Islet precursor cell (in vitro differentiated cells): ENCODE measurements around the gene LDLR.
"Not testable (repeated sequence)": the region's sequence is repeated elsewhere in the genome, so short reads cannot be mapped to it uniquely, and the experiment has no call there.

ENCODE experiments used
- DNase-seq: peaks from one replicate; pipeline ENCODE4 v3.0.0-alpha.2; 2018

LDLR gene

GRCh38 chr19:11076792-11077191 is 12.5 kb upstream of the LDLR start:
- DNase-seq, result not testable (repeated sequence)

GRCh38 chr19:11078893-11079292 is 10.4 kb upstream of the LDLR start:
- no peak for DNase-seq

- no peak for DNase-seq
These were observed 9.3 kb upstream of the LDLR start for GRCh38 chr19:11079999-11080398.

- DNase-seq, result no peak
These were observed 1.3 kb upstream of the LDLR start for GRCh38 chr19:11087870-11088505.

GRCh38 chr19:11088506-11089253 is 583 bp upstream of the LDLR start:
- DNase-seq, result no peak

GRCh38 chr19:11090014-11090263 is 676 bp downstream of the LDLR start:
- DNase-seq, result not testable (repeated sequence)

- DNase-seq, result peak; percentile 99
These were observed 1.2 kb downstream of the LDLR start for GRCh38 chr19:11090264-11090996.

- DNase-seq, result no peak
These were observed 1.9 kb downstream of the LDLR start for GRCh38 chr19:11090997-11091702.

GRCh38 chr19:11091703-11092153 is 2.5 kb downstream of the LDLR start:
- peak; percentile 97 for DNase-seq

- no peak for DNase-seq
These were observed 2.9 kb downstream of the LDLR start for GRCh38 chr19:11092181-11092538.

- DNase-seq, result no peak
These were observed 4.5 kb downstream of the LDLR start for GRCh38 chr19:11093689-11094238.

GRCh38 chr19:11094520-11094894 is 5.2 kb downstream of the LDLR start:
- DNase-seq, result no peak

GRCh38 chr19:11096210-11096841 is 7.1 kb downstream of the LDLR start:
- DNase-seq, result no peak

- not testable (repeated sequence) for DNase-seq
These were observed 8.1 kb downstream of the LDLR start for GRCh38 chr19:11097367-11097766.

GRCh38 chr19:11098327-11098726 is 9.1 kb downstream of the LDLR start:
- DNase-seq, result no peak

GRCh38 chr19:11098861-11099260 is 9.6 kb downstream of the LDLR start:
- no peak for DNase-seq

GRCh38 chr19:11100049-11100448 is 10.8 kb downstream of the LDLR start:
- no peak for DNase-seq

- no peak for DNase-seq
These were observed 11.8 kb downstream of the LDLR start for GRCh38 chr19:11101057-11101456.

- DNase-seq, result no peak
These were observed 13.7 kb downstream of the LDLR start for GRCh38 chr19:11102944-11103343.

GRCh38 chr19:11103667-11104066 is 14.4 kb downstream of the LDLR start:
- DNase-seq, result not testable (repeated sequence)

- peak; percentile 64 for DNase-seq
These were observed 15.9 kb downstream of the LDLR start for GRCh38 chr19:11105014-11105636.

GRCh38 chr19:11106477-11106876 is 17.2 kb downstream of the LDLR start:
- peak; percentile 67 for DNase-seq
